ENCODE measurements around the gene BBS9.

GRCh38 chr7:33237036-33237435, 107.7 kb downstream of the BBS9 start:
- TF ChIP-seq POLR2A (IDR thresholded peaks at IDR 0.05) (no peak), CTCF (IDR thresholded peaks at IDR 0.05) (no peak)

Data from right lobe of liver (tissue), 4 donors.